Chondrocyte (in vitro differentiated cells): Measurements from ENCODE around the gene UNC5B. TPM values are rescaled to one million over a fixed set of nuclear protein-coding genes. Genes with fewer than 3 reads are reported as not detected.
A peak's percentile ranks its signal among the peaks of the same experiment; 100 is the strongest.

Experiments used
- DNase-seq: peaks from one replicate; pipeline ENCODE4 v3.0.0; 2021; ENCODE audit warnings: mixed read lengths, low spot score
- H3K27ac Mint-ChIP-seq: one replicate; pipeline ENCODE4 v1.8.0; 2021; ENCODE audit warnings: mild to moderate bottlenecking, moderate library complexity, mixed read lengths; ENCODE audit not compliant: unreplicated experiment
- H3K27me3 Mint-ChIP-seq: 2 replicates; pipeline ENCODE4 v1.8.0; 2021; ENCODE audit warnings: low read depth, mixed read lengths
- H3K36me3 Mint-ChIP-seq: 2 replicates; pipeline ENCODE4 v1.8.0; 2021; ENCODE audit warnings: low read depth, mixed read lengths
- H3K4me1 Mint-ChIP-seq: 2 replicates; pipeline ENCODE4 v1.8.0; 2021; ENCODE audit warnings: low read depth, mild to moderate bottlenecking, mixed read lengths
- H3K4me3 Mint-ChIP-seq: one replicate; pipeline ENCODE4 v1.8.0; 2021; ENCODE audit warnings: mild to moderate bottlenecking, moderate library complexity, mixed read lengths; ENCODE audit not compliant: unreplicated experiment
- H3K9me3 Mint-ChIP-seq: 2 replicates; pipeline ENCODE4 v1.8.0; 2021; ENCODE audit warnings: low read depth, mixed read lengths
- CTCF ChIP-seq: fragments of 200-600 bp; sonication (generic); IDR thresholded peaks from 2 replicates; pipeline ENCODE4 v1.5.0; 2021; ENCODE audit warnings: antibody characterized with exemption, mild to moderate bottlenecking, moderate library complexity
- total RNA-seq: library from RNA; stranded (reverse); gene quantifications from 3 replicates; pipeline ENCODE4 v1.2.1, GENCODE V29; 2021

UNC5B gene
- total RNA-seq, 1 donor from 2014 or later: 57.9 TPM

GRCh38 chr10:71251319-71251718 lies 38.9 kb downstream of the UNC5B start:
- no peak for TF ChIP-seq CTCF
- H3K4me1 Mint-ChIP-seq: peaks cover 39% of the 10 kb centered on the region
- no peak for DNase-seq
- no peaks in the 10 kb centered on the region for H3K27me3 Mint-ChIP-seq
- H3K4me3 Mint-ChIP-seq: no peak overlapping the region
- no peak overlapping the region for H3K27ac Mint-ChIP-seq
- no peaks in the 10 kb centered on the region for H3K36me3 Mint-ChIP-seq
- no peaks in the 10 kb centered on the region for H3K9me3 Mint-ChIP-seq

GRCh38 chr10:71252220-71252619 lies 39.9 kb downstream of the UNC5B start:
- Mint-ChIP-seq H3K27me3 (no peaks in the 10 kb centered on the region), H3K27ac (no peak overlapping the region), H3K9me3 (no peaks in the 10 kb centered on the region), H3K4me3 (no peak overlapping the region), H3K36me3 (no peaks in the 10 kb centered on the region), H3K4me1 (peaks cover 31% of the 10 kb centered on the region)
- TF ChIP-seq CTCF: no peak
- DNase-seq: no peak

GRCh38 chr10:71253981-71254818 lies 41.8 kb downstream of the UNC5B start:
- H3K9me3 Mint-ChIP-seq: no peaks in the 10 kb centered on the region
- H3K27me3 Mint-ChIP-seq: no peaks in the 10 kb centered on the region
- no peak overlapping the region for H3K27ac Mint-ChIP-seq
- no peak overlapping the region for H3K4me3 Mint-ChIP-seq
- H3K36me3 Mint-ChIP-seq: no peaks in the 10 kb centered on the region
- DNase-seq: no peak
- TF ChIP-seq CTCF: no peak
- H3K4me1 Mint-ChIP-seq: peaks cover 34% of the 10 kb centered on the region

GRCh38 chr10:71254834-71255549 lies 42.6 kb downstream of the UNC5B start:
- no peaks in the 10 kb centered on the region for H3K9me3 Mint-ChIP-seq
- H3K27ac Mint-ChIP-seq: peak overlapping the region; percentile 72
- H3K4me3 Mint-ChIP-seq: no peak overlapping the region
- H3K27me3 Mint-ChIP-seq: no peaks in the 10 kb centered on the region
- H3K36me3 Mint-ChIP-seq: no peaks in the 10 kb centered on the region
- no peak for DNase-seq
- TF ChIP-seq CTCF: no peak
- peaks cover 42% of the 10 kb centered on the region for H3K4me1 Mint-ChIP-seq

- H3K4me3 Mint-ChIP-seq: no peak overlapping the region
- no peak for TF ChIP-seq CTCF
- peak overlapping the region; percentile 72 for H3K27ac Mint-ChIP-seq
- no peaks in the 10 kb centered on the region for H3K27me3 Mint-ChIP-seq
- no peaks in the 10 kb centered on the region for H3K36me3 Mint-ChIP-seq
- no peak for DNase-seq
- H3K9me3 Mint-ChIP-seq: no peaks in the 10 kb centered on the region
- peaks cover 44% of the 10 kb centered on the region for H3K4me1 Mint-ChIP-seq
These were observed 43.1 kb downstream of the UNC5B start for GRCh38 chr10:71255550-71255807.
